Psoas muscle (tissue), 8 donors: ENCODE measurements around the gene SYT5. TPM values are rescaled to one million over a fixed set of nuclear protein-coding genes. Genes with fewer than 3 reads are reported as not detected.
A peak's percentile ranks its signal among the peaks of the same experiment; 100 is the strongest.

Experiments used
- ATAC-seq, 4 donors: fragments of 200-7000 bp; cut with Tn5 transposase; one replicate each; pipeline ENCODE4 v1.9.1; 2020; ENCODE audit warnings: moderate library complexity in 3 of 4, mild to moderate bottlenecking in 2 of 4
- DNase-seq, 2 donors: peaks; one replicate each; pipeline ENCODE4 v3.0.0-alpha.2; 2020
- H3K27ac ChIP-seq: fragments of 200-600 bp; one replicate; pipeline ENCODE4 v1.8.0; 2022
- H3K27me3 ChIP-seq, 3 donors: fragments of 200-600 bp in 1 of 3; one replicate each; pipeline versions ENCODE4 v1.6.1 to v1.8.0; 2013 to 2022; ENCODE audit warnings: low read length in 2 of 3, mild to moderate bottlenecking in 2 of 3, moderate library complexity in 1 of 3; ENCODE audit not compliant: insufficient read depth in 3 of 3
- H3K36me3 ChIP-seq, 2 donors: fragments of 200-600 bp in 1 of 2; one replicate each; pipeline versions ENCODE4 v1.6.1 to v1.8.0; 2013 to 2022; ENCODE audit warnings: low read depth in 1 of 2, mild to moderate bottlenecking in 1 of 2, moderate library complexity in 1 of 2; ENCODE audit not compliant: insufficient read depth in 1 of 2
- H3K4me1 ChIP-seq: fragments of 200-600 bp; one replicate; pipeline ENCODE4 v1.8.0; 2022
- H3K4me3 ChIP-seq: fragments of 200-600 bp; one replicate; pipeline ENCODE4 v1.8.0; 2022; ENCODE audit warnings: mild to moderate bottlenecking
- H3K9me3 ChIP-seq: fragments of 200-600 bp; one replicate; pipeline ENCODE4 v1.8.0; 2022
- CTCF ChIP-seq: fragments of 200-600 bp; IDR thresholded peaks from one replicate; pipeline ENCODE4 v1.8.0; 2022; ENCODE audit warnings: antibody characterized with exemption
- WGBS, 3 donors: extraction: QIAGEN DNeasy Blood & Tissue Kit; methylation state at CpG; one replicate each; pipeline versions ENCODE4 v1.1.6 to v1.1.7; 2013; 5-methylcytosine and 5-hydroxymethylcytosine counted together
- intact Hi-C, 2 donors: fragments of 100-400 bp; cut with DNase I; formaldehyde crosslinking; loops; one replicate each; pipeline versions ENCODE4 v1.11.0 to v1.14.2; 2022
- polyA plus RNA-seq, 3 donors: library from polyadenylated mRNA; stranded (reverse); fragments of 200-250 nt; gene quantifications; one replicate each; pipeline ENCODE4 v1.2.3, GENCODE V29; 2013
- total RNA-seq, 4 donors: library from RNA; stranded (reverse); fragmentation: NEBNext Ultra II Directional in 2 of 4; extraction: Animal tissue kit (Norgen Biotek cat#: 25700) in 2 of 4; gene quantifications; one replicate each; pipeline versions ENCODE4 v1.2.1 to v1.2.4, GENCODE V29; 2021 to 2023
- donor health status: healthy with polysubstance abuse.
- donor health status: DM: no; HTN: no; CAD: no; lungs with moderate emphysema.
- donor health status: Bipolar disorder and iron deficiency.
- donor health status: healthy.
- donor health status: DM: yes; HTN: yes; CAD: no.
- donor health status: DM: no; HTN: no; CAD: no.
- donor health status: DM: no; HTN: no; CAD: no.
- donor health status: DM: yes; HTN: yes; CAD: no.

Gene SYT5
- total and polyA plus RNA-seq, 7 donors: 0.03 to 0.13 TPM; not detected in 5

DNA sequence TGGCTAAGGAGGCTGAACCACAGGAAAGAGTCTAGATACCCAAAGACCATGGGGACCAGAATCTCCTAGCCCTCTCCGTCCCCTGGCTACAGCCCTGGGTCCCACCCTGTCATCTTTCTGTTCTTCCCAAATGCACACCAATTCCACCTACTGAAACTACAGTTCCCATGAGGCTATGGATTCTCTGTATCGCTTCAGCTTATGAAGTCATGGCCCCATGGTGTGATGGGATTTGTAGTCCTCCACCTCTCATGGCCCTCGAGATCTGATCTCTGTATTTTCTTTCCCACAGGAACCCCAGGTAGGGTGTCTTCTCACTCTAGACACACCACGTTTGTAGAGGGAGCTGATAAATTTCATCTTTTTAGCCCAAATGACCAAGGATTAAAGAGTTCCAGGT lies 17.4 kb upstream of the SYT5 start:
- intact Hi-C loops: no loop called here
- Histone ChIP-seq H3K27ac (no peak overlapping the region), H3K27me3 (peaks cover 0 to 21% (median 10%) of the 10 kb centered on the region in 3 donors), H3K36me3 (no peaks in the 10 kb centered on the region), H3K9me3 (no peaks in the 10 kb centered on the region), H3K4me1 (no peaks in the 10 kb centered on the region), H3K4me3 (no peak overlapping the region)
- ATAC-seq (peak in 3 of 4 donors; percentile 42 to 67 (median 62)), DNase-seq (no peak)
- TF ChIP-seq CTCF: no peak
- WGBS, 3 donors: 43 to 53% (median 46%) methylated on average over 4 of the region's 4 CpGs

- Histone ChIP-seq H3K36me3 (no peaks in the 10 kb centered on the region), H3K27me3 (peaks cover 0 to 28% (median 7%) of the 10 kb centered on the region in 3 donors), H3K4me1 (no peaks in the 10 kb centered on the region), H3K4me3 (no peak overlapping the region), H3K9me3 (no peaks in the 10 kb centered on the region), H3K27ac (no peak overlapping the region)
- DNase-seq: no peak
- peak in 1 of 4 donors; percentile 49 for ATAC-seq
- intact Hi-C loops: no loop called here
- no peak for TF ChIP-seq CTCF
- WGBS, 3 donors: 79 to 84% (median 83%) methylated on average over 10 of the region's 10 CpGs
Measured at GRCh38 chr19:55196803-55197202, 16.7 kb upstream of the SYT5 start.

GRCh38 chr19:55193481-55193880 lies 13.4 kb upstream of the SYT5 start:
- Histone ChIP-seq H3K36me3 (no peaks in the 10 kb centered on the region), H3K4me1 (no peaks in the 10 kb centered on the region), H3K4me3 (no peak overlapping the region), H3K9me3 (no peaks in the 10 kb centered on the region), H3K27me3 (peaks cover 0 to 15% (median 2%) of the 10 kb centered on the region in 3 donors), H3K27ac (no peak overlapping the region)
- DNase-seq (no peak), ATAC-seq (no peak)
- TF ChIP-seq CTCF: no peak
- WGBS, 3 donors: 71 to 80% (median 72%) methylated on average over 12 of the region's 12 CpGs
- intact Hi-C loops: no loop called here

DNA sequence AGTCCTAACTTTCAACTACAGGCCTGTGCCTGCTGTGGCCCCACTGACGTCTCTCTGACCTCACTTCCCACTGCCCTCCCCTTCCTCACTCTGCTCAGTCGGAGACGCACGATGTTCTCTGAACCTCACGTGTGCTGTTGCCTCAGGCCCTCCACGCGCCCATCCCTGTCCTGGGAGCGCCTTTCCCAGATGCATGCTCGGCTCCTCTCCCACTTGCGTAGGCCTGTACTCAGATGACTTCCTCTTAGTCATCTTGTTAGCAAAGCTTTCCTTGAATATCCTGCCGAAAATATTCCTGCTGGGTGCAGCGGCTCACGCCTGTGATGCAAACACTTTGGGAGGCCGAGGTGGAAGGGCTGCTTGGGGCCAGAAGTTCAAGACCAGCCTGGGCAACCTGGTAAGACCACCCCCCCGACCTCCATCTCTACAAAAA lies 9.3 kb upstream of the SYT5 start:
- ATAC-seq (peak in 3 of 4 donors; percentile 55 to 65 (median 61)), DNase-seq (peak; percentile 63 to 71)
- Histone ChIP-seq H3K9me3 (no peaks in the 10 kb centered on the region), H3K4me3 (no peak overlapping the region), H3K27ac (no peak overlapping the region), H3K4me1 (no peaks in the 10 kb centered on the region), H3K27me3 (peaks cover 0 to 28% (median 5%) of the 10 kb centered on the region in 3 donors), H3K36me3 (no peaks in the 10 kb centered on the region)
- intact Hi-C loops: no loop called here
- 51 to 58% (median 56%) methylated on average over 15 of the region's 15 CpGs for WGBS, 3 donors
- no peak for TF ChIP-seq CTCF

- WGBS, 3 donors: 57 to 65% (median 59%) methylated on average over 8 of the region's 8 CpGs
- no peaks in the 10 kb centered on the region for H3K9me3 ChIP-seq
- no peak for TF ChIP-seq CTCF
- no peaks in the 10 kb centered on the region for H3K36me3 ChIP-seq
- no peak overlapping the region for H3K27ac ChIP-seq
- DNase-seq (no peak), ATAC-seq (no peak)
- H3K4me1 ChIP-seq: no peaks in the 10 kb centered on the region
- no peak overlapping the region for H3K4me3 ChIP-seq
- peaks cover 0 to 28% (median 5%) of the 10 kb centered on the region in 3 donors for H3K27me3 ChIP-seq
- intact Hi-C loops: no loop called here
Measured at GRCh38 chr19:55188625-55189024, 8.5 kb upstream of the SYT5 start.
